Activated naive CD4-positive, alpha-beta T cell treated with anti-CD3 and anti-CD28 coated beads, Interleukin-2, amount 50 U/mL, for 72 hours (primary cell): ENCODE results near the gene SRP9. TPM values are rescaled to one million over a fixed set of nuclear protein-coding genes. Genes with fewer than 3 reads are reported as not detected.
A peak's percentile ranks its signal among the peaks of the same experiment; 100 is the strongest.
"Not testable (repeated sequence)": the region's sequence is repeated elsewhere in the genome, so short reads cannot be mapped to it uniquely, and the experiment has no call there.

Experiments used
- ATAC-seq, 2 donors: fragments of 150-1000 bp; cut with Tn5 transposase; 2 replicates each; pipeline ENCODE4 v1.10.0; 2021; ENCODE audit warnings: mild to moderate bottlenecking in 2 of 2, moderate library complexity in 2 of 2
- DNase-seq, 2 donors: peaks; one replicate each; pipeline ENCODE4 v3.0.0; 2021 to 2022; ENCODE audit warnings: low spot score in 2 of 2
- H3K27ac Mint-ChIP-seq, 2 donors: one replicate each; pipeline ENCODE4 v1.8.0; 2022; ENCODE audit warnings: mild to moderate bottlenecking in 2 of 2, mixed read lengths in 2 of 2
- H3K36me3 Mint-ChIP-seq, 2 donors: one replicate each; pipeline ENCODE4 v1.8.0; 2022; ENCODE audit warnings: mixed read lengths in 2 of 2
- H3K9me3 Mint-ChIP-seq, 2 donors: one replicate each; pipeline ENCODE4 v1.8.0; 2022; ENCODE audit warnings: mixed read lengths in 2 of 2
- total RNA-seq, 2 donors: library from RNA; stranded (reverse); gene quantifications; one replicate each; pipeline ENCODE4 v1.2.3, GENCODE V29; 2022

Gene SRP9
- total RNA-seq, 2 donors from 2014 or later = 245 to 281 TPM

DNA sequence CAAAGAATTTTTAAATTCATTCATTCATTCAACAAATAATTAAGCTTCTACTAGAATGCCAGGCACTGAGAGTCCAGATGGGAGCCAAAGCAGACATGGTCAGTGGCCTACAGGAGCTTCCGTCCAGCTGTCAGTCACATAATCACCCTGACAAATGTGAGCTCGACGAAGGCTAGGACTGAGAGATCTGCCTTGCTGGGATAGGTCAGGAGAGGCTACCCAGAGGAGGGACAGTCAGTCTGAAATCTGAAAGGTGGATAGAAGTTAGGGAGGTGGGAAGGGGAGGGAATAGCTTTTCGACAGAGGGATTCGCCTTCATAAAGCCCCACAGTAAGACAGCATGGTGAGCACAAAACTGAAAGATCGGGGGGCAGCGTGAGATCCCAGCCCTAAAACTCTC is 40.6 kb downstream of the SRP9 start:
- Mint-ChIP-seq H3K36me3 (no peaks in the 10 kb centered on the region), H3K9me3 (no peaks in the 10 kb centered on the region), H3K27ac (peak overlapping the region; percentile 54 to 84)
- ATAC-seq (no peak), DNase-seq (no peak)

- no peak overlapping the region for H3K27ac Mint-ChIP-seq
These were observed 41.9 kb downstream of the SRP9 start for GRCh38 chr1:225819346-225820192.

GRCh38 chr1:225820522-225821120 is 43.0 kb downstream of the SRP9 start:
- no peaks in the 10 kb centered on the region for H3K36me3 Mint-ChIP-seq
- no peaks in the 10 kb centered on the region for H3K9me3 Mint-ChIP-seq
- peak overlapping the region in 1 of 2 donors; percentile 15 for H3K27ac Mint-ChIP-seq
- DNase-seq (no peak), ATAC-seq (no peak)

More at GRCh38 chr1:225819346-225820192, 41.9 kb downstream of the SRP9 start:
- Mint-ChIP-seq H3K36me3 (no peaks in the 10 kb centered on the region), H3K9me3 (no peaks in the 10 kb centered on the region)
- no peak for DNase-seq
- ATAC-seq = no peak

DNA sequence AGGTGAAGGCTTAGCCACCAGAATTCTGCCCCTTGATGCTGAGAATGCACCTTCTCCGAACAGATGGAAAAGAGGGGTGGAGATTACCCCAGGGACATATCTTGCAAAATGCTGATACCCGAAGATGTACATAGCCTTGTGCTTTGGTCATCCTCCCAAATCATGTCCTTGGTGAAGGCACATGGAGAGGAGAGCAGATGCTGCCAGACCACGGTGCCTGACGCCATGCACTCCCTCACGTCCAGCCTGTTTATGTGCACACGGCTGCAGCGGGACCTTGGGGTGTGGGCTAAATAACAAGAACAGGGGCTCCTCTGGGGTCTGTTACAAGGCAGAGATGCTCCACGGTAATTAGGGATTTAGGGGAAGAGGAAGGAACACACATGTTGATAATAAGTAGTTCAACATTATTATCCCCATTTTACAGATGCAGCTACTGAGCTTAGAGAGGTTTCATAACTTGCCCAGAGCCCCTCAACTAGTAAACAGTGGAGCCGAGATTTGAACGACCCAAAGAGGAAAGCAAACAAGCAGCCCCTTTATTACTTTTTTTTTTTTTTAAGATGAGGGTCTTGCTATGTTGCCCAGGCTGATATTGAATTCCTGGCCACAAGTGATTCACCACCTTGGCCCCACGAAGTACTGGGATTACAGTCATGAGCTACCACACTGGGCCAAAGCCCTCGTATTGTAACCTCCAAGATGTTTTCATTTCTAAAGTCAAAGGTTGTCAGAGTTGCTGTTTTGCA is 45.2 kb downstream of the SRP9 start:
- Mint-ChIP-seq H3K27ac (no peak overlapping the region), H3K36me3 (no peaks in the 10 kb centered on the region), H3K9me3 (no peaks in the 10 kb centered on the region)
- no peak for DNase-seq
- ATAC-seq = no peak

- H3K9me3 Mint-ChIP-seq = no peaks in the 10 kb centered on the region
- no peak for ATAC-seq
- H3K36me3 Mint-ChIP-seq = no peaks in the 10 kb centered on the region
- H3K27ac Mint-ChIP-seq = no peak overlapping the region
- no peak for DNase-seq
These were observed 46.2 kb downstream of the SRP9 start for GRCh38 chr1:225823811-225824261.

- Mint-ChIP-seq H3K9me3 (no peaks in the 10 kb centered on the region), H3K27ac (peak overlapping the region in 1 of 2 donors; percentile 24), H3K36me3 (no peaks in the 10 kb centered on the region)
- no peak for DNase-seq
- ATAC-seq = no peak
These were observed 46.9 kb downstream of the SRP9 start for GRCh38 chr1:225824533-225824941.

- no peaks in the 10 kb centered on the region for H3K36me3 Mint-ChIP-seq
- no peaks in the 10 kb centered on the region for H3K9me3 Mint-ChIP-seq
- no peak for ATAC-seq
- no peak for DNase-seq
- peak overlapping the region in 1 of 2 donors; percentile 24 for H3K27ac Mint-ChIP-seq
These were observed 47.5 kb downstream of the SRP9 start for GRCh38 chr1:225825078-225825477.

- no peak for ATAC-seq
- no peak overlapping the region for H3K27ac Mint-ChIP-seq
- no peaks in the 10 kb centered on the region for H3K36me3 Mint-ChIP-seq
- DNase-seq = no peak
- H3K9me3 Mint-ChIP-seq = no peaks in the 10 kb centered on the region
These were observed 48.0 kb downstream of the SRP9 start for GRCh38 chr1:225825607-225826007.

DNA sequence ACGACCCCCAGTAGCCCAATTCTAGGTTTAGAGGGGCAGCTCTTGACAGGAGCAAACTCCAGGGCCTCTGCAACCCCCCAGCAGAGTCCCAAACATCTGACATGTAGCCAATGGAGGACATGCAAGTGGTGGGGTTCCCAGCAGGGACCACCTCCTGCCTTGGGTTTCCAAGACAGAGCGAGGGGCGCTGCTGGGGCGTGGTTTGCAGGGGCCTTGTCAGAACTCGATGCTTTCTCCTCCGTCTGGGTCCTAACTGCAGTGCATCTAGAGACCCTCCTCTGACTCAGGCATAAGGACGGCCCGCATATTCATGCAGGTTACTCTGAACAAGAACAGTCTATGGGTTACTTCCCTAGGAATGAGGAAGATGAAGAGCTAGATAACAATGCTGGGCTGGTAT is 49.5 kb downstream of the SRP9 start:
- DNase-seq (no peak), ATAC-seq (no peak)
- Mint-ChIP-seq H3K9me3 (no peaks in the 10 kb centered on the region), H3K36me3 (no peaks in the 10 kb centered on the region), H3K27ac (no peak overlapping the region)

DNA sequence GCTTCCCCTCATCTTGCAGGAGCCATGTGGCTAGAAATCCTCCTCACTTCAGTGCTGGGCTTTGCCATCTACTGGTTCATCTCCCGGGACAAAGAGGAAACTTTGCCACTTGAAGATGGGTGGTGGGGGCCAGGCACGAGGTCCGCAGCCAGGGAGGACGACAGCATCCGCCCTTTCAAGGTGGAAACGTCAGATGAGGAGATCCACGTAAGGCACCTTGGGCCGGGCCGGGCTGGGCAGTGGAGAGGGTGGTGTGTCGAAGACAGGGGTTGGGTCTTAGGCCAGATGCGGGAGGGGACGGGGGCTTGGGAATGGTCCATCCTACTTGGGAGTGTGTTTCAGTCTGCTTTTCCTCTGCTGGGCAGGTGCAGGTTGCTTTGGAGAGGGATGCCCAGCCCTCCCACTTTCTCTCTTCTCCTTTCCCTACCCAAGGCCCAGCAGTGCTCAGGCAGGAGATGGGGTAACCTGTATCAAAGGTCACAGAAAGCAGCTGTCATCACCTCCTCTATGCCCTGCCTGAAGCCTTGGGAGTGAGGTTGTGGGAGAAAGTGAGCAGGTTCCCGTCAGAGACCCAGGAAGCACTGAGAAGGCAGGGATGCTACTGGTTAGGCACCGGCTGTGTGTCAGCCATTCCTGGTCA is 51.2 kb downstream of the SRP9 start:
- no peaks in the 10 kb centered on the region for H3K9me3 Mint-ChIP-seq
- H3K36me3 Mint-ChIP-seq = no peaks in the 10 kb centered on the region
- DNase-seq (no peak), ATAC-seq (no peak)
- no peak overlapping the region for H3K27ac Mint-ChIP-seq

GRCh38 chr1:225830841-225831240 is 53.2 kb downstream of the SRP9 start:
- no peak for ATAC-seq
- no peaks in the 10 kb centered on the region for H3K36me3 Mint-ChIP-seq
- no peak overlapping the region for H3K27ac Mint-ChIP-seq
- DNase-seq = no peak
- no peaks in the 10 kb centered on the region for H3K9me3 Mint-ChIP-seq

DNA sequence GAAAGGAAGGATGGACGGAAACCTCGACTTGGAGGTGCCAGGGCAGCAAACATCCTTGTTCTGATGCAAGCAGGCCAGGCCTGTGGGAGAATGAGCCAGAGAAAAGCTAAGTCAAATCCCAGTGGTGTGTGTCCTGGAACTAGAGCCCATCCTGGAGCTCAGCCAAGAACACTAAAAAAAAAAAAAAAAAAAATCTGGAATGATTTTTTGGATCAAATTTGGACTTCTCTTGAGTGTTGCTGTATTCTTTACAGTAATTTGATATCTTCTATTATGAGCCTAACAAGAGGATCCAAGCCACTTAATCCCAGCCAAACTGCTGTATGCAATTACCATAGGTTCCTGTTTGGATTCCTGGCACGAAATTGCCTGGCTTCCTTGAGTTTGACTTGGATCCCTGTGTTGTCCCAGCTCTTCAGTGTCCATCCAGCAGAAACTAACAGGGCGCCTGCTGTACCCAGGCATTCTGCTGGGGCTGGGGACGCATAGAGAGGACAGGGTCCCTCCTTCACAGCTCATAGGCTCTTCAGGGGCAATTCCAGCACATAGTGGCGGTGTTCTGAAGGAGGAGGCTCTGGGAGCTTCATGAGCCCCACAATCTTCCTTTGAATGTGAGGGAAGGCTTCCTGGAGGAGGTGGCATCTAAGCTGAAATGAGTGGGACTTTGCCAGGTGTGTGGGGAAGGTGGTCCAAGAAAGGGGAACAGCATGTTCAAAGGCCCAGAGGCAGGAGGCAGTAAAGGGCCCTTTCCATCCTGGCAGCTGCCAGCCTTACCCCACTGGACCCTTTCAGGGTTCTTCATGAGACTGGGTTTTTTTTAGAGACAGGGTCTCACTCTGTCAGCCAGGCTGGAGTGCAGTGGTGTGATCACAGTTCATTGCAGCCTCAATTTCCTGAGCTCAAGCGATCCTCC is 57.0 kb downstream of the SRP9 start:
- Mint-ChIP-seq H3K9me3 (no peaks in the 10 kb centered on the region), H3K36me3 (no peaks in the 10 kb centered on the region), H3K27ac (peak overlapping the region in 1 of 2 donors; percentile 29)
- ATAC-seq (no peak), DNase-seq (no peak)

DNA sequence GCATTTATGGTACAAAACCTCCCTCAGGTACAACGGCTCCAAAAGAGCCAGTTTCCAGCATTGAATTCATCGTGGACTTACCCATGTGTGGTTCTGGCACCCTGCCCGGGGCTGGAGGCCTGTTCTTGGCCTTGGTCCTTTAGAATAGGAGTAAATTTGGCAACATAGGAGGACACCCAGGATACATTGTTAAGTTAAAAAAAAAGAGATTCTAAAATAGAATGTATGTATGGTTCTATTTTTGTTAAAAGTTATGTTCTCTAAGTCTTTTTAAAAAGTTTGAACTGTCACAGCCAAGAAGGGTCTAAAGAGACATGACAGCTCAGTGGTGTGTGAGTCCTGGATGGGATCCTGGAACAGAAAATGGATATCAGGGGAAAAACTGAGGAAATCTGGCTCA is 58.2 kb downstream of the SRP9 start:
- Mint-ChIP-seq H3K9me3 (no peaks in the 10 kb centered on the region), H3K27ac (peak overlapping the region; percentile 25 to 75), H3K36me3 (no peaks in the 10 kb centered on the region)
- ATAC-seq (no peak), DNase-seq (no peak)

GRCh38 chr1:225836296-225836695 is 58.7 kb downstream of the SRP9 start:
- H3K36me3 Mint-ChIP-seq, DNase-seq, H3K9me3 Mint-ChIP-seq, ATAC-seq: not testable (repeated sequence)
- peak overlapping the region; percentile 25 to 75 for H3K27ac Mint-ChIP-seq

DNA sequence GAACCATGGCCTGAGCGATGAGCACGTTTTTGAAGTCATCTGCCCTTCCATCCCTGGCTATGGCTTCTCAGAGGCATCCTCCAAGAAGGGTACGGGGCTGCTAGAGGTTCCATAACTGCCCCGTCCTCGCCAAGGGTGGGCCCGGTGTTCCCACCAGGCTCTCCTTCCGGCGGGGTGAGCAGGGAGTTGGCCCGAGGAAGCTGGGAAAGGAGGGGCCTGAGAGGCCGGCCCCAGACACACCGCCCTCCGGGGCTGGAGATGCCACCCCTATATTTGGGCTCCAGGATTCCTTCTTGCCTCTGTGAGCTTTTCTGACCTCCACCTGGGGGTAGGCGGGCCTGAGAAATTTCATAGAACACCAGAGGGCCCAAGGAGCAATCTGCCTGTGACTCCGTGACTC is 61.2 kb downstream of the SRP9 start:
- no peaks in the 10 kb centered on the region for H3K9me3 Mint-ChIP-seq
- peak overlapping the region; percentile 18 to 44 for H3K27ac Mint-ChIP-seq
- no peaks in the 10 kb centered on the region for H3K36me3 Mint-ChIP-seq
- DNase-seq (no peak), ATAC-seq (no peak)
